ENCODE measurements around the gene NOP9. TPM values are rescaled to one million over a fixed set of nuclear protein-coding genes. Genes with fewer than 3 reads are reported as not detected.

NOP9 gene
- total RNA-seq, 2 experiments from 2014 or later, result 33.5 to 33.6 TPM

GRCh38 chr14:24355009-24355408 lies 55.4 kb downstream of the NOP9 start:
- H3K4me1 Mint-ChIP-seq (ENCODE audit: low read depth), result peaks cover 3% of the 10 kb centered on the region
- H3K4me3 Mint-ChIP-seq, result no peak overlapping the region
- intact Hi-C loops (cut with micrococcal nuclease), result no loop called here
- POLR2A ChIA-PET, result no interaction called here
- no peak for ATAC-seq
- peaks cover 23% of the 10 kb centered on the region for H3K27me3 Mint-ChIP-seq
- CTCF ChIA-PET, result interaction anchor here (1.7 kb wide), 1 partner anchor 76 kb away, joined by 5 read pairs; no protein-coding TSS in a partner anchor
- no peak overlapping the region for H3K27ac Mint-ChIP-seq
- DNase-seq, result no peak
- no peaks in the 10 kb centered on the region for H3K9me3 Mint-ChIP-seq
- TF ChIP-seq CTCF (IDR thresholded peaks at IDR 0.05), result no peak
- no peaks in the 10 kb centered on the region for H3K36me3 Mint-ChIP-seq (ENCODE audit: low read depth)

- ChIA-PET POLR2A (no interaction called here), CTCF (interaction anchor here (1.0 to 7.0 kb wide), 2 partner anchors 23 to 76 kb away, joined by 5 to 47 read pairs; partner anchors contain the start of gene ADCY4)
- Mint-ChIP-seq H3K27me3 (peaks cover 22% of the 10 kb centered on the region), H3K27ac (no peak overlapping the region), H3K4me3 (no peak overlapping the region), H3K36me3 (ENCODE audit: low read depth) (no peaks in the 10 kb centered on the region), H3K9me3 (no peaks in the 10 kb centered on the region), H3K4me1 (ENCODE audit: low read depth) (peaks cover 3% of the 10 kb centered on the region)
- intact Hi-C loops (cut with micrococcal nuclease), result no loop called here
- no peak for TF ChIP-seq CTCF (IDR thresholded peaks at IDR 0.05)
- no peak for DNase-seq
- no peak for ATAC-seq
Observed at GRCh38 chr14:24356208-24356607, 56.6 kb downstream of the NOP9 start.

Other genes starting within 250 kb of the NOP9 start
- gene CARMIL3, start 247.8 kb upstream of the NOP9 start, total RNA-seq, result under 1 TPM; 0.63 to 0.83 TPM
- not detected for gene CPNE6, start 228.3 kb upstream of the NOP9 start, total RNA-seq
- gene PCK2, start 205.5 kb upstream of the NOP9 start, total RNA-seq, result 10 to 100 TPM; 90.3 to 93.1 TPM
- gene DCAF11, start 185.1 kb upstream of the NOP9 start, total RNA-seq, result 10 to 100 TPM; 59.9 to 63.9 TPM
- 1 to 10 TPM; 1.8 to 2.5 TPM for gene NRL, start 184.9 kb upstream of the NOP9 start, total RNA-seq
- gene FITM1, start 169.2 kb upstream of the NOP9 start, total RNA-seq, result under 1 TPM; 0.56 to 0.69 TPM
- 100 to 1,000 TPM; 451 to 460 TPM for gene PSME1, start 163.7 kb upstream of the NOP9 start, total RNA-seq
- gene EMC9, start 158.3 kb upstream of the NOP9 start, total RNA-seq, result 10 to 100 TPM; 39.0 to 39.9 TPM
- gene PSME2, start 153.2 kb upstream of the NOP9 start, total RNA-seq, result 100 to 1,000 TPM; 440 TPM
- gene RNF31, start 152.4 kb upstream of the NOP9 start, total RNA-seq, result 10 to 100 TPM; 71.6 to 75.0 TPM
- gene IRF9, start 138.6 kb upstream of the NOP9 start, total RNA-seq, result 100 to 1,000 TPM; 112 to 118 TPM
- 10 to 100 TPM; 25.0 to 32.9 TPM for gene REC8, start 127.8 kb upstream of the NOP9 start, total RNA-seq
- 100 to 1,000 TPM in 1 of 2 experiments, 10 to 100 TPM in 1; 98.4 to 102 TPM for gene IPO4, start 111.0 kb upstream of the NOP9 start, total RNA-seq
- gene TM9SF1, start 104.4 kb upstream of the NOP9 start, total RNA-seq, result 10 to 100 TPM; 16.3 to 18.0 TPM
- gene TSSK4, start 94.2 kb upstream of the NOP9 start, total RNA-seq, result under 1 TPM in 1 of 2 experiments, not detected in 1; 0.18 TPM
- 10 to 100 TPM; 55.6 to 61.8 TPM for gene CHMP4A, start 86.4 kb upstream of the NOP9 start, total RNA-seq
- gene MDP1, start 83.8 kb upstream of the NOP9 start, total RNA-seq, result 10 to 100 TPM; 11.2 to 11.3 TPM
- gene NEDD8, start 67.5 kb upstream of the NOP9 start, total RNA-seq, result 100 to 1,000 TPM; 167 to 172 TPM
- 10 to 100 TPM; 45.6 to 49.3 TPM for gene GMPR2, start 66.9 kb upstream of the NOP9 start, total RNA-seq
- 10 to 100 TPM; 77.4 to 84.9 TPM for gene TINF2, start 57.2 kb upstream of the NOP9 start, total RNA-seq
- gene TGM1, start 36.7 kb upstream of the NOP9 start, total RNA-seq, result 1 to 10 TPM; 3.0 to 3.1 TPM
- 10 to 100 TPM; 37.6 to 42.7 TPM for gene RABGGTA, start 28.3 kb upstream of the NOP9 start, total RNA-seq
- 10 to 100 TPM; 11.9 to 13.6 TPM for gene DHRS1, start 70 bp upstream of the NOP9 start, total RNA-seq
- gene CIDEB, start 8.1 kb downstream of the NOP9 start, total RNA-seq, result 10 to 100 TPM; 12.1 to 13.6 TPM
- gene LTB4R2, start 10.3 kb downstream of the NOP9 start, total RNA-seq, result 10 to 100 TPM in 1 of 2 experiments, 1 to 10 TPM in 1; 9.6 to 12.0 TPM
- 10 to 100 TPM; 11.6 to 11.7 TPM for gene LTB4R, start 11.7 kb downstream of the NOP9 start, total RNA-seq
- 1 to 10 TPM; 1.3 to 1.5 TPM for gene ADCY4, start 35.2 kb downstream of the NOP9 start, total RNA-seq
- 1 to 10 TPM; 5.9 to 6.5 TPM for gene RIPK3, start 40.1 kb downstream of the NOP9 start, total RNA-seq
- gene NFATC4, start 68.3 kb downstream of the NOP9 start, total RNA-seq, result 1 to 10 TPM; 1.3 to 2.0 TPM
- under 1 TPM; 0.05 to 0.27 TPM for gene NYNRIN, start 99.2 kb downstream of the NOP9 start, total RNA-seq
- gene CBLN3, start 129.8 kb downstream of the NOP9 start, total RNA-seq, result 1 to 10 TPM; 2.9 TPM
- gene KHNYN, start 130.1 kb downstream of the NOP9 start, total RNA-seq, result 10 to 100 TPM; 47.5 to 51.7 TPM
- gene SDR39U1, start 142.9 kb downstream of the NOP9 start, total RNA-seq, result 10 to 100 TPM; 43.6 to 55.5 TPM
- under 1 TPM in 1 of 2 experiments, not detected in 1; 0.34 TPM for gene CMA1, start 208.4 kb downstream of the NOP9 start, total RNA-seq